Body of pancreas (tissue), 4 donors: ENCODE measurements around the gene NANOS2. TPM values are rescaled to one million over a fixed set of nuclear protein-coding genes. Genes with fewer than 3 reads are reported as not detected.
A peak's percentile ranks its signal among the peaks of the same experiment; 100 is the strongest.

Experiments
- ATAC-seq: fragments of 150-250 bp; one replicate; pipeline ENCODE4 v1.9.1; 2016
- DNase-seq, 4 donors: peaks; one replicate each; pipeline ENCODE4 v3.0.0-alpha.2; 2019
- H3K27ac ChIP-seq, 4 donors: fragments of 200-600 bp; sonication (generic); 1 replicate in 3 of 4; 2 replicates in 1 of 4; pipeline versions ENCODE4 v1.5.1 to v1.6.1; 2016 to 2019; ENCODE audit warnings: mild to moderate bottlenecking in 1 of 4, mixed read lengths in 1 of 4, moderate library complexity in 1 of 4
- H3K27me3 ChIP-seq, 2 donors: fragments of 200-600 bp; sonication (generic); one replicate each; pipeline ENCODE4 v1.6.0; 2016; ENCODE audit warnings: mild to moderate bottlenecking in 1 of 2
- H3K36me3 ChIP-seq, 2 donors: fragments of 200-600 bp; sonication (generic); replicated peaks in 1 of 2; 2 replicates each; pipeline ENCODE4 v1.5.1; 2016; ENCODE audit warnings: low read depth in 2 of 2; ENCODE audit not compliant: insufficient read depth in 1 of 2
- H3K4me1 ChIP-seq: fragments of 200-600 bp; sonication (generic); one replicate; pipeline ENCODE4 v1.6.0; 2016
- H3K4me3 ChIP-seq, 2 donors: fragments of 200-600 bp; sonication (generic); 1 replicate in 1 of 2; 2 replicates in 1 of 2; pipeline ENCODE4 v1.5.1; 2016 to 2019
- H3K9me3 ChIP-seq, 3 donors: fragments of 200-600 bp; sonication (generic); 1 replicate in 2 of 3; 2 replicates in 1 of 3; pipeline ENCODE4 v1.5.1; 2016
- POLR2A ChIP-seq, 3 donors: fragments of 450-650 bp; IDR thresholded peaks; one replicate each; pipeline ENCODE4 v1.6.1; 2016; ENCODE audit warnings: antibody characterized with exemption in 3 of 3, mild to moderate bottlenecking in 2 of 3
- WGBS, 2 donors: methylation state at CpG; one replicate each; pipeline ENCODE4 v1.1.5; 2017; 5-methylcytosine and 5-hydroxymethylcytosine counted together
- intact Hi-C: fragments of 100-400 bp; cut with DNase I; formaldehyde crosslinking; loops from one replicate; pipeline ENCODE4 v1.15.1; 2023
- total RNA-seq, 2 donors: library from RNA; depleted of rRNA; stranded (reverse); fragments of >200 nt; gene quantifications; one replicate each; pipeline ENCODE4 v1.1.0, GENCODE V29; 2016
- TF ChIP-seq, protein P1 (sequence below), 7 experiments: fragments of 450-650 bp in 4 of 7; fragments of 200-600 bp in 3 of 7; sonication (generic) in 3 of 7; IDR thresholded peaks; one replicate each; pipeline ENCODE4 v1.5.1; 2016 to 2019; ENCODE audit warnings: antibody characterized with exemption in 7 of 7

Gene NANOS2
- total RNA-seq, 2 donors from 2014 or later: not detected

DNA sequence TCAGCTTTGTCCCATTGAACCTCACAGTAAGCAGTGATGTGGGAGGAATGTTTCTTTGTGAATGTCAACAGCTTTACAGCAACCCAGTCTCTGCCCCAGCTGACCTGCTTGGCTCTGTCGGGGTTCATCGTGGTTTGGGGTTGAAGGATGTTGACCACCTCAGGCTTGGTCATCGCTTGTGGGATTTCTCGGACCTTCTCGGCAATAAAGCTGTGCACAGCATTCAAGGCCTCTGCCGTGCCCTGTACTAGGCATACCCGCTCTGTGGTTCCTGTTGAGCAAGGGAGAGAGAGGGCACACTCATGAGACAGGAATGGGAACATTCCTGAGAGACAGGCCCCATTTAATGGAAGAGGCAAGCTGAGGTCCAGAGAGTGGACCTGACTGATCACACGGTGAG, 39.1 kb upstream of the NANOS2 start:
- peaks cover 10% of the 10 kb centered on the region for H3K4me1 ChIP-seq
- no peak overlapping the region for H3K27ac ChIP-seq
- ATAC-seq (no peak), DNase-seq (no peak)
- intact Hi-C loops: no loop called here
- WGBS, 2 donors: 85 to 88% methylated on average over 5 to 8 of the region's 8 CpGs
- H3K36me3 ChIP-seq: no peaks in the 10 kb centered on the region
- no peak overlapping the region for H3K4me3 ChIP-seq
- H3K9me3 ChIP-seq: no peaks in the 10 kb centered on the region
- no peaks in the 10 kb centered on the region for H3K27me3 ChIP-seq
- TF ChIP-seq POLR2A (IDR thresholded peaks at IDR 0.05): no peak
- TF ChIP-seq, protein P1, sequence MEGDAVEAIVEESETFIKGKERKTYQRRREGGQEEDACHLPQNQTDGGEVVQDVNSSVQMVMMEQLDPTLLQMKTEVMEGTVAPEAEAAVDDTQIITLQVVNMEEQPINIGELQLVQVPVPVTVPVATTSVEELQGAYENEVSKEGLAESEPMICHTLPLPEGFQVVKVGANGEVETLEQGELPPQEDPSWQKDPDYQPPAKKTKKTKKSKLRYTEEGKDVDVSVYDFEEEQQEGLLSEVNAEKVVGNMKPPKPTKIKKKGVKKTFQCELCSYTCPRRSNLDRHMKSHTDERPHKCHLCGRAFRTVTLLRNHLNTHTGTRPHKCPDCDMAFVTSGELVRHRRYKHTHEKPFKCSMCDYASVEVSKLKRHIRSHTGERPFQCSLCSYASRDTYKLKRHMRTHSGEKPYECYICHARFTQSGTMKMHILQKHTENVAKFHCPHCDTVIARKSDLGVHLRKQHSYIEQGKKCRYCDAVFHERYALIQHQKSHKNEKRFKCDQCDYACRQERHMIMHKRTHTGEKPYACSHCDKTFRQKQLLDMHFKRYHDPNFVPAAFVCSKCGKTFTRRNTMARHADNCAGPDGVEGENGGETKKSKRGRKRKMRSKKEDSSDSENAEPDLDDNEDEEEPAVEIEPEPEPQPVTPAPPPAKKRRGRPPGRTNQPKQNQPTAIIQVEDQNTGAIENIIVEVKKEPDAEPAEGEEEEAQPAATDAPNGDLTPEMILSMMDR (IDR thresholded peaks at IDR 0.05): no peak

DNA sequence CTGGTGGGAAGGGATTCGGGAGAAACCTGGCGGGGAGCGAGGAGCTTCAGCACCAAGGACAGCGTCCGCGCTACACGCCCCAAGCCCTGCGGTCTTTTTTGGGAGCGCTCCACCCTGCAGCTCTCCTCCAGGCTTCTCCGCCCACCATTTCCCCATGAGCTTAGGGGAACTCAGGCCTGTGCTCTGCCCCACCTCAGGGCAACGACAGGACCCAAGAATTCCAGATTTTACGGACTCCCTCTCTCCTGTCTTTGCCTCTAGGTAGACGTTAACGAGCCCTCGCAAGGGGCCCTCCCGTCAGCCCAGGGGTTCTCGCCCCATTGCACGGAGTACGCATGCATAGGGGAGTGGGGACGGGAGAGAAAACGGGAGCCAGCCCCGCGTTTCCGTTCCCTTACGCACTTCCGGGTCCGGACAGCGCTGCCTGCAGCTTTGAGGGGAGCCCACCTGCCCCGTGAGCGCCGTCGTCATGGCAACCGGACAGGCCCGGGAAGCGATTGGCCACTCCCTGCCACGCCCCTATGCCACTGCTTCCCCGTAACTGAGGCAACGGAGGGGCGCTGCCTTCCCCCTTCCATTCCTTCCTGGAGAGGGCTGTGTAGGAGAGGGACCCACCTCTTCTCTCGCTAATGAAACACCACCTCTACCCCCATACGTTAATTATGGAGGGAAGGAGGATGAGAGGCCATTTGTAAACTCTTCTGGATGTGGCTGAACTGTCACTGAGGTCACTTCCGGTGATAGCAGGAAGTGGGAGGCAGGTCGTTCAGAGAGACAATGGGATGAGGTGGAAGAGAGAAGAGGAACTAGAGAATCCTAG, 38.3 kb upstream of the NANOS2 start:
- 1 to 4% methylated on average over 23 to 43 of the region's 43 CpGs for WGBS, 2 donors
- Histone ChIP-seq H3K9me3 (no peaks in the 10 kb centered on the region), H3K27me3 (no peaks in the 10 kb centered on the region), H3K4me3 (no peak overlapping the region), H3K4me1 (peaks cover 10% of the 10 kb centered on the region), H3K36me3 (no peaks in the 10 kb centered on the region), H3K27ac (no peak overlapping the region)
- intact Hi-C loops: no loop called here
- ATAC-seq (peak; percentile 47), DNase-seq (peak; percentile 54 to 66 (median 58))
- TF ChIP-seq, protein P1 (IDR thresholded peaks at IDR 0.05): no peak
- no peak for TF ChIP-seq POLR2A (IDR thresholded peaks at IDR 0.05)

DNA sequence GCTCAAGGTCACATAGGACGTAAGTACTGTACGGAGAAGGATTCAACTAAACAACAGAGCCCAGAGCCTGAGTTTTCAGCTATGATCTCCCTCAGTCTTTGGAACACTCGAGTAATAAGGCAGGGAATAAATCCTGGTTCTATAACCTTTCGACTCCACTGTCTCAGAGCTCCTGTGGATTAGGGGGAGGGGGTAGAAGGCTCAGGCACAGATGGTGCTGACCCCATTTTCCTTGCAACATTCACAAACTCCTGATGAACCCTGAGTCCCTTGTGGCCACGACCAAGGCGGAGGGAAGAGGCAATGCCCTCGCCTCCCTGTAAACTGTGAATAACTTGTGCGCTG, 37.7 kb upstream of the NANOS2 start:
- no peak for ATAC-seq
- no peak overlapping the region for H3K27ac ChIP-seq
- H3K27me3 ChIP-seq: no peaks in the 10 kb centered on the region

DNA sequence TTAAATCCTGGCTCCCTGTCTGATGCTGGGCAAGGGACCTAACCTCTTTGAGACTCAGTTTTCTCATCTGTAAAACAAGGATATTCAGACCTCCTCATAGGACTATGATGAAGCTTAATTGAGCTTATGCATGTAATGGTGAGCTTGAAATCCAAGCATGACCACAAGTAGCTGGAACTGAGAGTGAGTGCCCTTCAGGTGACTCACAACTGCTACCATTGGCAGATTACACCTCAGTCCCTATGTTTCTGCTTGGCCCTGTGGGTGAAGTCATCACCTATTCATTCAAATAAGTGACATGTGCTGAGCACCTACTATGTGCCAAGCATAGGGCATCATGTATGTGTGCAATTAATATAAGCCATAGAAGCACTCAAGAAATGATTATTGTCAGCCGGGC, 33.3 kb upstream of the NANOS2 start:
- ATAC-seq (no peak), DNase-seq (no peak)
- intact Hi-C loops: no loop called here
- H3K27ac ChIP-seq: no peak overlapping the region
- 89 to 100% methylated on average over 1 of the region's 1 CpG for WGBS, 2 donors
- TF ChIP-seq POLR2A (IDR thresholded peaks at IDR 0.05): no peak
- TF ChIP-seq, protein P1 (IDR thresholded peaks at IDR 0.05): no peak
- no peaks in the 10 kb centered on the region for H3K9me3 ChIP-seq
- no peaks in the 10 kb centered on the region for H3K36me3 ChIP-seq
- H3K27me3 ChIP-seq: no peaks in the 10 kb centered on the region
- peaks cover 7% of the 10 kb centered on the region for H3K4me1 ChIP-seq
- H3K4me3 ChIP-seq: no peak overlapping the region

More for the DNA sequence above, 37.7 kb upstream of the NANOS2 start:
- Histone ChIP-seq H3K4me1 (peaks cover 10% of the 10 kb centered on the region), H3K9me3 (no peaks in the 10 kb centered on the region), H3K4me3 (no peak overlapping the region), H3K36me3 (no peaks in the 10 kb centered on the region)
- no peak for DNase-seq
- TF ChIP-seq, protein P1 (IDR thresholded peaks at IDR 0.05): no peak
- no peak for TF ChIP-seq POLR2A (IDR thresholded peaks at IDR 0.05)
- intact Hi-C loops: no loop called here
- WGBS, 2 donors: 24 to 27% methylated on average over 7 to 8 of the region's 8 CpGs

DNA sequence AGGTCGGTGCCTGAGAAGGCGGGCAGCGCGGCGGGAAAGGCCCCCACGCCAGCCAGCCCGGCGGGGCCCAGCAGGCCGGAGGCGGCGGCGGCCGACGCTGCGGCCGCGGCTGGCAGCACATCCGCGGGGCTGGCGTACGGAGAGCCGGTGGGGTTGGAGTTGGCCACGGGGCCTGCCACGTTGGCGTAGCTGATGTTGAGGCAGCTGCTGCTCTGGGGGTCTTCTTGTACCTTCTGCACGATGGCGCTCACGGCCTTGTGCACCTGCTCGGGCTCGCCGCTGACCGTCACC, 25.9 kb upstream of the NANOS2 start:
- no peak for ATAC-seq
- Histone ChIP-seq H3K9me3 (no peaks in the 10 kb centered on the region), H3K36me3 (no peaks in the 10 kb centered on the region), H3K27ac (no peak overlapping the region), H3K27me3 (peaks cover 0 to 4% of the 10 kb centered on the region in 2 donors), H3K4me3 (no peak overlapping the region), H3K4me1 (peaks cover 3% of the 10 kb centered on the region)
- DNase-seq: no peak
- 70 to 80% methylated on average over 4 to 23 of the region's 32 CpGs for WGBS, 2 donors
- TF ChIP-seq POLR2A (IDR thresholded peaks at IDR 0.05): no peak
- TF ChIP-seq, protein P1 (IDR thresholded peaks at IDR 0.05): no peak
- intact Hi-C loops: no loop called here
